Smooth muscle cell (in vitro differentiated cells): ENCODE measurements around the gene NPR3. TPM values are rescaled to one million over a fixed set of nuclear protein-coding genes. Genes with fewer than 3 reads are reported as not detected.

ENCODE experiments used
- DNase-seq: peaks from one replicate; lab custom pipeline; 2025; ENCODE audit not compliant: unreplicated experiment; lab: John Stamatoyannopoulos, UW
- H2AFZ ChIP-seq: fragments of 200-600 bp; sonication (generic); 2 replicates; pipeline ENCODE4 v1.6.0; 2016; ENCODE audit warnings: antibody characterized with exemption, low read depth, mild to moderate bottlenecking
- H3F3A ChIP-seq: fragments of 200-600 bp; sonication (generic); 2 replicates; pipeline ENCODE4 v1.6.0; 2017; ENCODE audit warnings: antibody characterized with exemption, low read depth
- H3K27ac ChIP-seq: fragments of 200-600 bp; sonication (generic); 2 replicates; pipeline ENCODE4 v1.5.1; 2016; ENCODE audit warnings: low read depth, mild to moderate bottlenecking
- H3K27me3 ChIP-seq: fragments of 200-600 bp; sonication (generic); 2 replicates; pipeline ENCODE4 v1.6.1; 2016; ENCODE audit warnings: low read depth, mild to moderate bottlenecking
- H3K36me3 ChIP-seq: fragments of 200-600 bp; sonication (generic); 2 replicates; pipeline ENCODE4 v1.5.1; 2016; ENCODE audit warnings: low read depth
- H3K4me1 ChIP-seq: fragments of 200-600 bp; sonication (generic); 2 replicates; pipeline ENCODE4 v1.5.1; 2016; ENCODE audit warnings: low read depth
- H3K4me2 ChIP-seq: fragments of 200-600 bp; sonication (generic); 2 replicates; pipeline ENCODE4 v1.6.0; 2016; ENCODE audit warnings: mild to moderate bottlenecking
- H3K4me3 ChIP-seq: fragments of 200-600 bp; sonication (generic); 2 replicates; pipeline ENCODE4 v1.5.1; 2016; ENCODE audit warnings: mild to moderate bottlenecking
- H3K79me2 ChIP-seq: fragments of 200-600 bp; sonication (generic); 2 replicates; pipeline ENCODE4 v1.6.0; 2016; ENCODE audit warnings: low read depth, mild to moderate bottlenecking
- H3K9ac ChIP-seq: fragments of 200-600 bp; sonication (generic); 2 replicates; pipeline ENCODE4 v1.6.0; 2016; ENCODE audit warnings: low read depth
- H3K9me3 ChIP-seq: fragments of 200-600 bp; sonication (generic); replicated peaks from 2 replicates; pipeline ENCODE4 v1.5.1; 2016; ENCODE audit warnings: low read depth
- H4K20me1 ChIP-seq: fragments of 200-600 bp; sonication (generic); 2 replicates; pipeline ENCODE4 v1.6.0; 2016; ENCODE audit warnings: low read depth
- WGBS: methylation state at CpG from one replicate; pipeline ENCODE4 v1.1.7; 2016; ENCODE audit warnings: low lambda C conversion rate; 5-methylcytosine and 5-hydroxymethylcytosine counted together
- polyA plus RNA-seq: library from polyadenylated mRNA; unstranded; fragments of >200 nt; fragmentation: Nextera tagmentation; extraction: Ambion mirVana; gene quantifications from 2 replicates; pipeline ENCODE4 v1.2.1, GENCODE V29; 2016
- total RNA-seq: library from RNA; depleted of rRNA; stranded (reverse); fragments of >200 nt; gene quantifications from 2 replicates; pipeline ENCODE4 v1.2.3, GENCODE V29; 2014
- TF ChIP-seq, protein P1 (sequence below): fragments of 200-600 bp; sonication (generic); IDR thresholded peaks from 2 replicates; pipeline ENCODE4 v1.5.1; 2017; ENCODE audit warnings: borderline replicate concordance, mild to moderate bottlenecking, antibody characterized with exemption; ENCODE audit not compliant: insufficient read depth, poor library complexity, severe bottlenecking

The NPR3 gene
- total and polyA plus RNA-seq, 2 experiments from 2014 or later = 2.5 to 5.4 TPM

- H3K27ac ChIP-seq = no peak overlapping the region
- H2AFZ ChIP-seq = no peak overlapping the region
- H4K20me1 ChIP-seq = no peaks in the 10 kb centered on the region
- no peak overlapping the region for H3K4me3 ChIP-seq
- H3F3A ChIP-seq = no peaks in the 10 kb centered on the region
- no peak for DNase-seq
- no peaks in the 10 kb centered on the region for H3K27me3 ChIP-seq
- TF ChIP-seq, protein P1, sequence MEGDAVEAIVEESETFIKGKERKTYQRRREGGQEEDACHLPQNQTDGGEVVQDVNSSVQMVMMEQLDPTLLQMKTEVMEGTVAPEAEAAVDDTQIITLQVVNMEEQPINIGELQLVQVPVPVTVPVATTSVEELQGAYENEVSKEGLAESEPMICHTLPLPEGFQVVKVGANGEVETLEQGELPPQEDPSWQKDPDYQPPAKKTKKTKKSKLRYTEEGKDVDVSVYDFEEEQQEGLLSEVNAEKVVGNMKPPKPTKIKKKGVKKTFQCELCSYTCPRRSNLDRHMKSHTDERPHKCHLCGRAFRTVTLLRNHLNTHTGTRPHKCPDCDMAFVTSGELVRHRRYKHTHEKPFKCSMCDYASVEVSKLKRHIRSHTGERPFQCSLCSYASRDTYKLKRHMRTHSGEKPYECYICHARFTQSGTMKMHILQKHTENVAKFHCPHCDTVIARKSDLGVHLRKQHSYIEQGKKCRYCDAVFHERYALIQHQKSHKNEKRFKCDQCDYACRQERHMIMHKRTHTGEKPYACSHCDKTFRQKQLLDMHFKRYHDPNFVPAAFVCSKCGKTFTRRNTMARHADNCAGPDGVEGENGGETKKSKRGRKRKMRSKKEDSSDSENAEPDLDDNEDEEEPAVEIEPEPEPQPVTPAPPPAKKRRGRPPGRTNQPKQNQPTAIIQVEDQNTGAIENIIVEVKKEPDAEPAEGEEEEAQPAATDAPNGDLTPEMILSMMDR = no peak
- no peak overlapping the region for H3K4me2 ChIP-seq
- no peaks in the 10 kb centered on the region for H3K79me2 ChIP-seq
- no peaks in the 10 kb centered on the region for H3K9me3 ChIP-seq
- H3K36me3 ChIP-seq = no peaks in the 10 kb centered on the region
- no peak overlapping the region for H3K9ac ChIP-seq
- H3K4me1 ChIP-seq = no peaks in the 10 kb centered on the region
Observed at GRCh38 chr5:32814141-32814540, 103.0 kb downstream of the NPR3 start.

- Histone ChIP-seq H3K4me2 (no peak overlapping the region), H3K9me3 (no peaks in the 10 kb centered on the region), H3K4me1 (no peaks in the 10 kb centered on the region), H3F3A (no peaks in the 10 kb centered on the region), H4K20me1 (no peaks in the 10 kb centered on the region), H3K79me2 (no peaks in the 10 kb centered on the region), H3K27ac (no peak overlapping the region), H3K4me3 (no peak overlapping the region), H2AFZ (no peak overlapping the region), H3K9ac (no peak overlapping the region), H3K27me3 (no peaks in the 10 kb centered on the region), H3K36me3 (no peaks in the 10 kb centered on the region)
- no peak for DNase-seq
- TF ChIP-seq, protein P1 = no peak
Observed at GRCh38 chr5:32814620-32815019, 103.5 kb downstream of the NPR3 start.

GRCh38 chr5:32827981-32828380 lies 116.9 kb downstream of the NPR3 start:
- Histone ChIP-seq H3K79me2 (no peaks in the 10 kb centered on the region), H2AFZ (no peak overlapping the region), H3K4me3 (no peak overlapping the region), H3K36me3 (no peaks in the 10 kb centered on the region), H3K4me2 (no peak overlapping the region), H3K9me3 (no peaks in the 10 kb centered on the region), H3K9ac (no peak overlapping the region), H4K20me1 (no peaks in the 10 kb centered on the region), H3K4me1 (no peaks in the 10 kb centered on the region), H3K27me3 (no peaks in the 10 kb centered on the region), H3F3A (no peaks in the 10 kb centered on the region), H3K27ac (no peak overlapping the region)
- no peak for DNase-seq
- TF ChIP-seq, protein P1 = no peak
- 76% methylated on average over 1 of the region's 1 CpG for WGBS

DNA sequence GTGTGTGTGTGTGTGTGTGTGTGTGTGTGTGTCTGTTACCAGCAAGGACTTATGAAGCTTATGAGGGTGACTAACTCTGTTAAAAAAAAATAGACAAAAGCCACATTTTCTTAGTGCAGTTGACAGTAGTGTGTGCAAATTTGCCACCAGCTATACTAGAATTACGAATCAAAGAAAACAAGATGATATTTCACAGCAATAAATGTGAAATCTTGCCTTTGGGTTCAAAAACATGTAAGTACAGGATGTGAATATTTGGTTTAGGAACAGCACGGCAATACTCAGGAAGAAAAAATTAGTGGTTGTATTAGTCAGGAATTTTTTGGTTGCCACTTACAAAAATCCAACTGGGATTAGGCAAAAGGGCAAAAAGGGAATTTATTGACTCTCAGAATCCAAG lies 117.4 kb downstream of the NPR3 start:
- Histone ChIP-seq H3K27ac (no peak overlapping the region), H4K20me1 (no peaks in the 10 kb centered on the region), H3K4me1 (no peaks in the 10 kb centered on the region), H3K79me2 (no peaks in the 10 kb centered on the region), H3F3A (no peaks in the 10 kb centered on the region), H3K4me2 (no peak overlapping the region), H3K27me3 (no peaks in the 10 kb centered on the region), H3K9me3 (no peaks in the 10 kb centered on the region), H3K4me3 (no peak overlapping the region), H3K36me3 (no peaks in the 10 kb centered on the region), H2AFZ (no peak overlapping the region), H3K9ac (no peak overlapping the region)
- 53% methylated on average over 2 of the region's 2 CpGs for WGBS
- TF ChIP-seq, protein P1 = no peak
- DNase-seq = no peak
